Dermis blood vessel endothelial cell (primary cell): ENCODE results near the gene AGFG2. TPM values are rescaled to one million over a fixed set of nuclear protein-coding genes. Genes with fewer than 3 reads are reported as not detected.

Experiments used
- DNase-seq: peaks from one replicate; pipeline ENCODE4 v3.0.0; 2010
- total RNA-seq: library from RNA; depleted of rRNA; stranded (reverse); fragments of >200 nt; gene quantifications from 2 replicates; pipeline ENCODE4 v1.2.3, GENCODE V29; 2014

The AGFG2 gene
- total RNA-seq, 1 donor from 2014 or later, result 49.5 TPM

GRCh38 chr7:100572949-100573675 lies 34.1 kb downstream of the AGFG2 start:
- DNase-seq, result no peak

- DNase-seq, result no peak
Observed at GRCh38 chr7:100573691-100574361, 34.8 kb downstream of the AGFG2 start, which contains the start of gene SAP25. Gene SAP25 (minus strand): TSS chr7:100573900. CDS start chr7:100573742, 158 bp downstream.

DNA sequence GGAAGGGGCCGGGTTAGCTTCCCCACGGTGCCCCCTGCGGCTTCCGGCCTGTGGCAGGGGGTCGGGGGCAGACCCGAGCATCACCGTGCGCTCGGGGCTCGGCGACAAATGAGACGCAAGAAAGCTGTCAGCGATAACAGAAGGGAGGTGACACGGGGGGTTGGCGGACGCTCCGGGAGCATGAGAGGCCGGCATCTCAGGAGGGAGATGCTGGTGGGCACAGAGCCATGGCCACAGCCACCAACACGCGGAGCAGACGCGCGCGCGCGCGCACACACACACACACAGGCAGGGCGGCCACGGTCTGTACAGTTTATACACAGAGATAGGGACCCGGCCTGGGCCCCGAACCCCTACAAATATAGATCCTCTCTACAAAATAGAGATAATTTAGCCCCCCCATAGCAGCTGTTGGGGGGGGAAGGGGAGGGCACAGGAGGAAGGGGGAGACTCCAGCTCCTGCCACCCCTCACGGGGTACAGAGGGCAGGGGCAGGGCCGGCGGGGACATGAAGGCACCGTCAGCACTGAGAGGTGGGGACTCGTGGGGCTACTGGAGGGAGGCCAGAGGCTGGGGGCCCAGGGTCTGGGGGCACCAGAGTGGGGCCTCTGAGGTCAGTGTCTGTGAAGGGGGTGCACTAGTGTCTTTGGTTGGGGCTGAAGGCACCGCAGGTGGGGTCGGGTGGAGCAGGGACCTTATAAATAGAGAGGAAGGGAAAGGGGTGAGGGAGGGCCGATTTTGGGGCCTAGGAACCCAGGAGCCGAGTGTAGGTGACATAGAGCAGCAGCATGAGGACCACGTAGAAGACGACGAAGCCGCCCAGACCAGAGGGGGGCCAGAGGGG lies 35.6 kb downstream of the AGFG2 start:
- no peak for DNase-seq

GRCh38 chr7:100575206-100575631 lies 36.2 kb downstream of the AGFG2 start:
- DNase-seq, result no peak

DNA sequence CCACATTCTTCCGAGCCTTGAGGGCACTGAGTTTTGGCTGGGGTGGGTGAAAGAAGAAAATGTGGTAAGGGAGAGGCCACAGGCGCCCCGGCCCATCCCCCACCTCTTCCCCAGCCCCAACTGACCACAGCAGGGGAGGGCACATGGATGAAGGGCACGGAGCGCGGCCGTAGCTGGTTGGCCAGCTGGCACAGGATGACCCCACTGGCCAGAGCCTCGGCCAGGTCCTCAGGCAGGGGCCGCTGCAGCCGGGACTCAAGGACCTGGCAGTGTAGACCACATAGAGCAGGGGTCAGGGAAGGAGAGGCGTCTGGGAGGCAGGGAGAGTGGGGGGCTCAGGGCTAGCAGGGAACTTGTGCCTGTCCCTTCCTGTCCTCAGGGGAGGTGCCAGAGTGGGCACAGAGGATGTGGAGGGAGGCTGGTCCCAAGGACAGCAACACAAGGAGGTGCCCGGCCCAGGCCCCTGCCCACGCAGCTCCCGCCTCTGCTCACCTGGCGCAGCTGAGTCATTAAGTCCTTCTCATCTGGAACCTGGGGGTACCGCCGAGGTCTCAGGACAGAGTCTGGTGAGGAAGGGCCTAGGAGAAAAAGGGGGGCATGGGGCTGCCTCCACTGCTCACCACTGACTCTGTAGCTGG lies 36.9 kb downstream of the AGFG2 start:
- DNase-seq, result no peak

GRCh38 chr7:100576384-100576993 lies 37.5 kb downstream of the AGFG2 start:
- no peak for DNase-seq

DNA sequence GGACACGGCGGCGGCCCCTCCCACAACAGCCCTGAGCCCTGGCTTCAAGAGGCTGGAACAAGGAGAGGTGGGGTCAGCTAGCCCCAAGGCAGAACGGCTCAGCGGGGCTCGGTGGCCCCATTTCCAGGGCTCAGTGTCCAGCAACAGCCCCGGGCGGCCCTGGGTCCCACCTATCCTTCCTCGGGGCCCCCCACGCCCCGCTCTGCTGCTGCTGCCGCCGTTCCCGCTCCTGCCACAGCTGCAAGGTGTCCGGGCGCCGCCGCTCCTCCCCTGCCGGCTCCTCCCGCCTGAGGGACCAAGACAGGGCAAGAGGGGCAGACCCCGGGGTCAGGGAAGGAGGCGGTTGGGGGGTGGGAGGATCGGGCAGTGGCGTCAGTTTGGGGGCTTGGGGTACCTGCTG lies 38.1 kb downstream of the AGFG2 start:
- no peak for DNase-seq

GRCh38 chr7:100577507-100577906 lies 38.5 kb downstream of the AGFG2 start:
- DNase-seq, result no peak

GRCh38 chr7:100578246-100579183 lies 39.5 kb downstream of the AGFG2 start:
- DNase-seq, result no peak

GRCh38 chr7:100580466-100581283 lies 41.7 kb downstream of the AGFG2 start:
- DNase-seq, result no peak

DNA sequence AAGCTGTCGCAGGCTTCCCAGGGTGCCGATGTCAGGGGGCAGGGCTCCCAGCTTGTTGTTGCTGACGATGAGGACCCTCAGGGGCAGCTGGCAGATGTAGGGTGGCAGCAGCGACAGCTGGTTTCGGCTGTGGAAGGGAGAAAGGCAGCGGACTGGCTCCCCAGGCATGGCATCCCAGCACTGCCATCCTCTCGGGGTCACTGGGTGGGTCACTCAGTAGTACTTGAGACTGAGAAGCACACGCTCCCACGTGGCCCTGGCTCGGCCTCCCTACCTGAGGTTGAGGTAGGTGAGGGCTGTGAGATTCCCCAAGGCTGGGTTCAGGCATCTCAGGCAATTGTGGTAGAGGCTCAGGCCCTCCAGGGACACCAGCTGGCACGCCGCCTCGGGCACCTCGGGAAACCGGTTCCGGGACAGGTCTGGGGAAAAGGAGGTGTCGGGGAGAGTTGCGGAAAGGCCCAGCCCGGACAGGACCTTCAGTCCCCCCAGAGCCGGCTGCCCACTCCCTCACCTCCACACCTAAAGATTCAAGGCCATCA lies 43.1 kb downstream of the AGFG2 start:
- DNase-seq, result no peak

- DNase-seq, result no peak
Observed at GRCh38 chr7:100582650-100583049, 43.6 kb downstream of the AGFG2 start.

GRCh38 chr7:100583132-100584053 lies 44.4 kb downstream of the AGFG2 start:
- peak; percentile 61 for DNase-seq

DNA sequence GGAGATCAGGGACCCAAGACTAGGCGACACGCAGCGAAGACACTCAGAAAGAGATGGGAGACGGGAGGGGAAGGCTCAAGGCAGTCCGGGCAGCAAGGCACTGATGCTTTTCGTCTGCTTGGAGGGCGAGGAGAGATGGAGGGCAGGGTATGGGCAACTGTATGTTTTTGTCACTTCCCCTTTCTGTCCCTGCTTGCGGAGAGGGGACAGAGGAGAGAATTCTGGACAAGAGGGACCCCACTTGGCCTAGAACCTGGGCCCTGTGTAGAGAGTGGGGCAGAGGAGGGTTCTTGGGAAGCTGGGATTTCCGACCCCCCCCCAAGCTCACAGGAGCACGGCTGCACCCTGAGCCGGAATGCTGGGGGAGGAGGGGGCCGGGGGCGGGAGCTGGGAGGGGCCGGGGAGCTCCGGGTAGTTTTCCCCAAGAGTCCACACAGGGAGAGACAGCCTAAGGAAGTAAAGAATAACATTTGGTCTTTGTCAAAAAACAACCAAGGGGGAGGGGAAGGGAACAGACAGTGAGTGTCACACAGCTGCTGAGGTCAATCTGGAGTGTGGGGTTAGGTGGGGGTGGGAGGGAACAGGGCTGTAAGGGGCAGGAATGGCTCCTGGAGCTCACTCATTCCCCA lies 45.2 kb downstream of the AGFG2 start:
- no peak for DNase-seq

DNA sequence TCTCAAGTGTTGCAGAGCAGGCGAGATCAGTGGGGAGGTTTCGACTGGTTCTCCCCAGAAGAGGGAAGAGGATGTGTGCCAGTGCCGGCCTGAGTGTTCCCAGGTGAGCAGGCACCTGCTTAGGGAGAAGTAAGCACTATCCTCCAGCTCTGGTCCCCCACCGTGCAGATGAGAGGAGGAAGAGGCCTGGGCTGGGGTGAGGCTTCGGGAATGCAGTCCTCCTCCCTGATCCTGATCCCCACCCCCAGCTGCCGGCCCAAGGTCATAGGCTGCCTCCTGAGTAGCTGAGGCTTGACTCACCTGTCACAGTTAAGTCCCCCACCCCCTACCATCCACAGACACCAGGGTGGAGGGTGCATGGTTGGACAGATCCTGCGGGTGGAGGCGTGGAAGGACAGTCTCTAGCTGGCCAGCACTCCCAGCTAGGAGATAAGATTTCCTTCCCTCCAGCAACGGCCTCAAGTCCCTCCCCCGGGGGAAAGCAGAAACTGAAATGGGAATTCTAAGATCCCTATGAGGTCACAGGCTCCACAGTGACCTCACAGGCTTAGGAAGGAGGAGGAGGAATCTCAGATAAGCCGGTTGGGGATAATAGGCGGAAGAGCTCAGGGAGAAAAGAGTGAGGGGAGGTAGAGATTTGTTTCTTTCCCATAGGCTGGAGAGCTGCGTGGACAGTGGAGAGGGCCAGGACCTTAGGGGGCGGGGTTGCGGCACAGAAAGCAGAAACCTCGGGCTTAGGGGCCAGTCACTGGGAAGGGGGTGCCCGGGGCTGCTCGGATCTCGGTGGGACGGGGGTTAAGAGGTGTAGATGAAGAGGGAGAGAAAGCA lies 45.9 kb downstream of the AGFG2 start:
- peak; percentile 75 for DNase-seq

GRCh38 chr7:100585511-100586265 lies 46.7 kb downstream of the AGFG2 start, which contains the start of gene LRCH4:
Gene LRCH4 (minus strand): TSS chr7:100586129. CDS start chr7:100586100, 29 bp downstream.
- DNase-seq, result peak; percentile 41
